DOHH2 (cell line): ENCODE data around the gene PITPNM3.

ENCODE experiments used
- H3F3A ChIP-seq: fragments of 200-600 bp; sonication (generic), shearing (Covaris generic); 2 replicates; pipeline ENCODE4 v1.6.0; 2016; ENCODE audit warnings: antibody characterized with exemption, mild to moderate bottlenecking; ENCODE audit not compliant: control insufficient read depth, insufficient read depth
- H3K27ac ChIP-seq: fragments of 200-600 bp; sonication (generic); 2 replicates; pipeline ENCODE4 v1.5.1; 2014; ENCODE audit warnings: low read depth, mild to moderate bottlenecking, low read length, moderate library complexity
- H3K27me3 ChIP-seq: fragments of 200-600 bp; sonication (generic); 2 replicates; pipeline ENCODE4 v1.6.1; 2014; ENCODE audit warnings: mild to moderate bottlenecking, low read length, mixed read lengths; ENCODE audit not compliant: control insufficient read depth
- H3K36me3 ChIP-seq: fragments of 200-600 bp; sonication (generic); 2 replicates; pipeline ENCODE4 v1.6.1; 2014; ENCODE audit warnings: mild to moderate bottlenecking, low read length, moderate library complexity, mixed read lengths; ENCODE audit not compliant: control insufficient read depth
- H3K4me1 ChIP-seq: fragments of 200-600 bp; sonication (generic); 2 replicates; pipeline ENCODE4 v1.6.1; 2014; ENCODE audit warnings: mild to moderate bottlenecking, low read length, mixed read lengths; ENCODE audit not compliant: control insufficient read depth
- H3K4me2 ChIP-seq: fragments of 200-600 bp; sonication (generic); 2 replicates; pipeline ENCODE4 v1.6.0; 2014; ENCODE audit warnings: mild to moderate bottlenecking, low read length, moderate library complexity
- H3K4me3 ChIP-seq: fragments of 200-600 bp; sonication (generic); 2 replicates; pipeline ENCODE4 v1.5.1; 2014; ENCODE audit warnings: mild to moderate bottlenecking, low read length, mixed read lengths
- H3K79me2 ChIP-seq: fragments of 200-600 bp; sonication (generic); 2 replicates; pipeline ENCODE4 v1.6.1; 2014; ENCODE audit warnings: mild to moderate bottlenecking, low read length, mixed read lengths; ENCODE audit not compliant: control insufficient read depth
- H3K9me2 ChIP-seq: fragments of 200-600 bp; sonication (generic); replicated peaks from 2 replicates; pipeline ENCODE4 v1.6.1; 2014; ENCODE audit warnings: mild to moderate bottlenecking, low read length, mixed read lengths; ENCODE audit not compliant: control insufficient read depth
- H3K9me3 ChIP-seq: fragments of 200-600 bp; sonication (generic); 2 replicates; pipeline ENCODE4 v1.6.1; 2014; ENCODE audit warnings: antibody characterized with exemption, low read length, mixed read lengths; ENCODE audit not compliant: control insufficient read depth, insufficient read depth
- H4K20me1 ChIP-seq: fragments of 200-600 bp; sonication (generic); 2 replicates; pipeline ENCODE4 v1.6.0; 2014; ENCODE audit warnings: low read depth, mild to moderate bottlenecking, antibody characterized with exemption, low read length, moderate library complexity; ENCODE audit not compliant: control insufficient read depth, insufficient read depth
- CTCF ChIP-seq: fragments of 200-600 bp; sonication (generic); IDR thresholded peaks from one replicate; pipeline ENCODE4 v1.5.1; 2014; ENCODE audit warnings: antibody characterized with exemption, mild to moderate bottlenecking, low read depth, low read length; ENCODE audit not compliant: poor library complexity, severe bottlenecking
- EZH2phosphoT487 ChIP-seq: fragments of 200-600 bp; sonication (generic); IDR thresholded peaks from 2 replicates; pipeline ENCODE4 v1.6.1; 2017; ENCODE audit warnings: borderline replicate concordance, mild to moderate bottlenecking, antibody characterized with exemption, low read length, moderate library complexity, mixed read lengths

PITPNM3 gene

GRCh38 chr17:6546069-6546718 lies 10.2 kb downstream of the PITPNM3 start:
- Histone ChIP-seq H3K79me2 (no peaks in the 10 kb centered on the region), H4K20me1 (no peaks in the 10 kb centered on the region), H3K27me3 (peaks cover 4% of the 10 kb centered on the region; the same call in 1 of the 2 replicates), H3K27ac (no peak overlapping the region), H3K9me3 (no peaks in the 10 kb centered on the region), H3K4me2 (no peak overlapping the region), H3F3A (no peaks in the 10 kb centered on the region), H3K4me1 (no peaks in the 10 kb centered on the region), H3K4me3 (no peak overlapping the region), H3K36me3 (no peaks in the 10 kb centered on the region), H3K9me2 (no peaks in the 10 kb centered on the region)
- TF ChIP-seq EZH2phosphoT487 (no peak), CTCF (no peak)

DNA sequence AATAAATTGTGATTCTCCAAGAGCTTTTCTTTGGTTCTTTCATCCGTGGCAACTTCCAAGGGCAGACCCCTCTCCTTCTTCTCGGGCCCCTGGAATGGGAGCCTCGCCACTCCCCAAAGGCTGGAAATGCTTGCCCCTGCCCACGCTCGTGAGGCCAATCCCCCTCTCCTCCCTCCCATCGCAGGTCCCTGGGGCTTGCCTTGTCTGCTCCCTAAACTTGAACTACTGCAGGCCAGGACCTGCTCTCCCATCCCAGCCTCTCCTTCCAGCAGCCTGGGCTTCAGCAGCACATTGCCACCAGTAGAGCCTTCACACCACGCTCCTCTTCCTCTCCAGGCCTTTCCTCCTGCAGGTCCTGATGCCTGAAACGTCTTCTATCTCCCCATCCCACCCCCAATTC lies 11.1 kb downstream of the PITPNM3 start:
- Histone ChIP-seq H3K9me3 (no peaks in the 10 kb centered on the region), H3K36me3 (no peaks in the 10 kb centered on the region), H3K27ac (no peak overlapping the region)

GRCh38 chr17:6544011-6544370 lies 12.4 kb downstream of the PITPNM3 start:
- TF ChIP-seq CTCF, result no peak
- no peak for TF ChIP-seq EZH2phosphoT487
- Histone ChIP-seq H3K79me2 (no peaks in the 10 kb centered on the region), H3K36me3 (no peaks in the 10 kb centered on the region), H3F3A (no peaks in the 10 kb centered on the region), H4K20me1 (no peaks in the 10 kb centered on the region), H3K27ac (no peak overlapping the region), H3K4me2 (no peak overlapping the region), H3K4me3 (no peak overlapping the region), H3K9me2 (no peaks in the 10 kb centered on the region), H3K27me3 (peaks cover 4% of the 10 kb centered on the region; the same call in 1 of the 2 replicates), H3K9me3 (no peaks in the 10 kb centered on the region), H3K4me1 (no peaks in the 10 kb centered on the region)

More for the DNA sequence above, 11.1 kb downstream of the PITPNM3 start:
- Histone ChIP-seq H3K9me2 (no peaks in the 10 kb centered on the region), H3F3A (no peaks in the 10 kb centered on the region), H3K79me2 (no peaks in the 10 kb centered on the region), H3K4me2 (no peak overlapping the region), H3K4me1 (no peaks in the 10 kb centered on the region), H3K4me3 (no peak overlapping the region), H4K20me1 (no peaks in the 10 kb centered on the region), H3K27me3 (peaks cover 4% of the 10 kb centered on the region; the same call in 1 of the 2 replicates)
- no peak for TF ChIP-seq EZH2phosphoT487
- TF ChIP-seq CTCF, result no peak
